Chondrocyte (in vitro differentiated cells): Measurements from ENCODE around the gene GCDH. TPM values are rescaled to one million over a fixed set of nuclear protein-coding genes. Genes with fewer than 3 reads are reported as not detected.

Source experiments
- DNase-seq: peaks from one replicate; pipeline ENCODE4 v3.0.0; 2021; ENCODE audit warnings: mixed read lengths, low spot score
- H3K27ac Mint-ChIP-seq: one replicate; pipeline ENCODE4 v1.8.0; 2021; ENCODE audit warnings: mild to moderate bottlenecking, moderate library complexity, mixed read lengths; ENCODE audit not compliant: unreplicated experiment
- H3K27me3 Mint-ChIP-seq: 2 replicates; pipeline ENCODE4 v1.8.0; 2021; ENCODE audit warnings: low read depth, mixed read lengths
- H3K36me3 Mint-ChIP-seq: 2 replicates; pipeline ENCODE4 v1.8.0; 2021; ENCODE audit warnings: low read depth, mixed read lengths
- H3K4me1 Mint-ChIP-seq: 2 replicates; pipeline ENCODE4 v1.8.0; 2021; ENCODE audit warnings: low read depth, mild to moderate bottlenecking, mixed read lengths
- H3K4me3 Mint-ChIP-seq: one replicate; pipeline ENCODE4 v1.8.0; 2021; ENCODE audit warnings: mild to moderate bottlenecking, moderate library complexity, mixed read lengths; ENCODE audit not compliant: unreplicated experiment
- H3K9me3 Mint-ChIP-seq: 2 replicates; pipeline ENCODE4 v1.8.0; 2021; ENCODE audit warnings: low read depth, mixed read lengths
- CTCF ChIP-seq: fragments of 200-600 bp; sonication (generic); IDR thresholded peaks from 2 replicates; pipeline ENCODE4 v1.5.0; 2021; ENCODE audit warnings: antibody characterized with exemption, mild to moderate bottlenecking, moderate library complexity
- total RNA-seq: library from RNA; stranded (reverse); gene quantifications from 3 replicates; pipeline ENCODE4 v1.2.1, GENCODE V29; 2021

The GCDH gene
- total RNA-seq, 1 donor from 2014 or later, result 13.2 TPM

GRCh38 chr19:12864721-12865715 is 25.9 kb upstream of the GCDH start:
- DNase-seq, result no peak
- peaks cover 11% of the 10 kb centered on the region for H3K27me3 Mint-ChIP-seq
- TF ChIP-seq CTCF, result no peak
- no peak overlapping the region for H3K27ac Mint-ChIP-seq
- no peaks in the 10 kb centered on the region for H3K9me3 Mint-ChIP-seq
- no peak overlapping the region for H3K4me3 Mint-ChIP-seq
- no peaks in the 10 kb centered on the region for H3K36me3 Mint-ChIP-seq
- peaks cover 3% of the 10 kb centered on the region for H3K4me1 Mint-ChIP-seq

GRCh38 chr19:12865746-12866415 is 25.1 kb upstream of the GCDH start:
- H3K27ac Mint-ChIP-seq, result no peak overlapping the region
- no peaks in the 10 kb centered on the region for H3K36me3 Mint-ChIP-seq
- DNase-seq, result no peak

GRCh38 chr19:12866416-12867119 is 24.4 kb upstream of the GCDH start:
- H3K4me3 Mint-ChIP-seq, result peak overlapping the region; percentile 16
- no peak overlapping the region for H3K27ac Mint-ChIP-seq

More at GRCh38 chr19:12865746-12866415, 25.1 kb upstream of the GCDH start:
- peaks cover 3% of the 10 kb centered on the region for H3K4me1 Mint-ChIP-seq
- H3K27me3 Mint-ChIP-seq, result peaks cover 11% of the 10 kb centered on the region
- H3K4me3 Mint-ChIP-seq, result no peak overlapping the region
- no peaks in the 10 kb centered on the region for H3K9me3 Mint-ChIP-seq
- no peak for TF ChIP-seq CTCF

GRCh38 chr19:12867120-12868099 is 23.6 kb upstream of the GCDH start:
- Mint-ChIP-seq H3K36me3 (peaks cover 2% of the 10 kb centered on the region), H3K27me3 (peaks cover 11% of the 10 kb centered on the region), H3K4me3 (peak overlapping the region; percentile 52), H3K27ac (no peak overlapping the region), H3K9me3 (no peaks in the 10 kb centered on the region), H3K4me1 (peaks cover 3% of the 10 kb centered on the region)
- peak; percentile 23 for TF ChIP-seq CTCF
- no peak for DNase-seq

More at GRCh38 chr19:12866416-12867119, 24.4 kb upstream of the GCDH start:
- DNase-seq, result no peak
- no peak for TF ChIP-seq CTCF
- peaks cover 3% of the 10 kb centered on the region for H3K4me1 Mint-ChIP-seq
- peaks cover 11% of the 10 kb centered on the region for H3K27me3 Mint-ChIP-seq
- no peaks in the 10 kb centered on the region for H3K36me3 Mint-ChIP-seq
- no peaks in the 10 kb centered on the region for H3K9me3 Mint-ChIP-seq
